ENCODE results near the gene FANCI. TPM values are rescaled to one million over a fixed set of nuclear protein-coding genes. Genes with fewer than 3 reads are reported as not detected.
"Not testable (repeated sequence)": the region's sequence is repeated elsewhere in the genome, so short reads cannot be mapped to it uniquely, and the experiment has no call there.

Gene FANCI
- polyA plus RNA-seq, 1 donor: 15.1 TPM

GRCh38 chr15:89225588-89225987, 18.2 kb upstream of the FANCI start:
- no peak for DNase-seq

- DNase-seq: no peak
Measured at GRCh38 chr15:89226359-89227221, 17.2 kb upstream of the FANCI start.

GRCh38 chr15:89227425-89227824, 16.4 kb upstream of the FANCI start:
- no peak for DNase-seq

- DNase-seq: no peak
Measured at GRCh38 chr15:89230277-89230676, 13.5 kb upstream of the FANCI start.

- no peak for DNase-seq
Measured at GRCh38 chr15:89231832-89232231, 11.9 kb upstream of the FANCI start.

- not testable (repeated sequence) for DNase-seq
Measured at GRCh38 chr15:89239883-89240810, 3.6 kb upstream of the FANCI start.

- no peak for DNase-seq
Measured at GRCh38 chr15:89243046-89243690, 611 bp upstream of the FANCI start.

- DNase-seq: no peak
Measured at GRCh38 chr15:89244574-89244903, 760 bp downstream of the FANCI start.

GRCh38 chr15:89247446-89247845, 3.7 kb downstream of the FANCI start:
- DNase-seq: no peak

GRCh38 chr15:89248584-89248983, 4.8 kb downstream of the FANCI start:
- DNase-seq: no peak

GRCh38 chr15:89250142-89250541, 6.4 kb downstream of the FANCI start:
- not testable (repeated sequence) for DNase-seq

- DNase-seq: not testable (repeated sequence)
Measured at GRCh38 chr15:89277281-89277680, 33.5 kb downstream of the FANCI start.

GRCh38 chr15:89278307-89278706, 34.5 kb downstream of the FANCI start:
- no peak for DNase-seq

GRCh38 chr15:89282631-89283030, 38.9 kb downstream of the FANCI start:
- no peak for DNase-seq

GRCh38 chr15:89283201-89283600, 39.4 kb downstream of the FANCI start:
- DNase-seq: no peak

- no peak for DNase-seq
Measured at GRCh38 chr15:89291934-89292438, 48.2 kb downstream of the FANCI start.

- no peak for DNase-seq
Measured at GRCh38 chr15:89293012-89293411, 49.2 kb downstream of the FANCI start.

GRCh38 chr15:89299896-89300295, 56.1 kb downstream of the FANCI start:
- no peak for DNase-seq

GRCh38 chr15:89301304-89302089, 57.7 kb downstream of the FANCI start:
- DNase-seq: no peak

- no peak for DNase-seq
Measured at GRCh38 chr15:89303986-89304385, 60.2 kb downstream of the FANCI start.

- DNase-seq: no peak
Measured at GRCh38 chr15:89305395-89305794, 61.6 kb downstream of the FANCI start.

GRCh38 chr15:89307046-89307587, 63.3 kb downstream of the FANCI start:
- no peak for DNase-seq

All from hindlimb muscle (tissue), 1 donor.